GM12875 (cell line): ENCODE data around the gene CD7.

Experiments
- H3K4me3 ChIP-seq: one replicate; pipeline ENCODE4 v1.5.1; 2011; ENCODE audit warnings: low read depth, low read length, control low read depth
- CTCF ChIP-seq: IDR thresholded peaks from 2 replicates; pipeline ENCODE4 v1.5.1; 2011; ENCODE audit warnings: low read depth, mild to moderate bottlenecking, control low read depth, inconsistent platforms, low read length, moderate library complexity, borderline replicate concordance; ENCODE audit not compliant: insufficient read depth

Gene CD7

GRCh38 chr17:82318772-82319606 is 1.6 kb upstream of the CD7 start:
- TF ChIP-seq CTCF, result no peak
- no peak overlapping the region for H3K4me3 ChIP-seq

- H3K4me3 ChIP-seq, result no peak overlapping the region
- TF ChIP-seq CTCF, result no peak
Measured at GRCh38 chr17:82318169-82318498, 726 bp upstream of the CD7 start.

GRCh38 chr17:82316651-82317393 is 586 bp downstream of the CD7 start:
- TF ChIP-seq CTCF, result no peak
- H3K4me3 ChIP-seq, result no peak overlapping the region

GRCh38 chr17:82315703-82316358 is 1.6 kb downstream of the CD7 start:
- H3K4me3 ChIP-seq, result no peak overlapping the region
- no peak for TF ChIP-seq CTCF

- no peak overlapping the region for H3K4me3 ChIP-seq
- no peak for TF ChIP-seq CTCF
Measured at GRCh38 chr17:82314727-82315605, 2.4 kb downstream of the CD7 start.

GRCh38 chr17:82314012-82314726 is 3.2 kb downstream of the CD7 start:
- no peak overlapping the region for H3K4me3 ChIP-seq
- TF ChIP-seq CTCF, result no peak
